Activated CD4-positive, alpha-beta T cell treated with anti-CD3 and anti-CD28 coated beads, Interleukin-10, Interleukin-2, amounts not matched to agents 100 ng/mL and 50 ng/mL, durations not matched to agents 16 hours and 8 hours (primary cell): ENCODE measurements around the gene KCNH2.

Experiments
- DNase-seq: peaks from one replicate; pipeline ENCODE4 v3.0.0-alpha.2; 2020

The KCNH2 gene

DNA sequence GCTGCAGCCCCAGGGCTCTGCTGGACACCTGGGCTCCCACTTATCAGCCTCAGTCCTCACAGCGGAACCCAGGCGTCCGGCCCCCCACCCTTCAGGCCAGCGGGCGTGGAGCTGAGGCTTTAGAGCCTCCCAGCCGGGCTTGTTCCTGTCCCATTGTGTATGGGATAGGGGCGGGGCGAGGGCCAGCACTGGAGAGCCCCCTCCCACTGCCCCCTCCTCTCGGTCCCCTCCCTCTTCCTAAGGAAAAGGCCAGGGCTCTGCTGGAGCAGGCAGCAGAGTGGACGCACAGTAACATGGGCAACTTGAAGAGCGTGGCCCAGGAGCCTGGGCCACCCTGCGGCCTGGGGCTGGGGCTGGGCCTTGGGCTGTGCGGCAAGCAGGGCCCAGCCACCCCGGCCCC, 15.4 kb upstream of the KCNH2 start:
- DNase-seq: no peak

DNA sequence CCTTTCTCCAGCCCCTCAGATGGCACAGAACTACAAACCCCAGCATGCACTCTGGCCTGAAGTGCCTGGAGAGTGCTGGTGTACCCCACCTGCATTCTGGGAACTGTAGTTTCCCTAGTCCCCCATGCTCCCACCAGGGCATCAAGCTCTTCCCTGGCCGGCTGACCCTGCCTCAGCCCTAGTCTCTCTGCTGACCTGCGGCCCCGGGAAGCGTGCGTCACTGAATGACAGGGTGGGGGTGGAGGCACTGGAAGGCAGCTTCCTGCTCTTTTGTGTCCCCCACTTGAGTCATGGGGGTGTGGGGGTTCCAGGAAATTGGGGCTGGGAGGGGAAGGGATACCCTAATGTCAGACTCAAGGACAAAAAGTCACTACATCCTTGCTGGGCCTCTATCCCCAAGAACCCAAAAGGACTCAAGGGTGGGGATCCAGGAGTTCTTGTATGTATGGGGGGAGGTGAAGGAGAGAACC, 14.7 kb upstream of the KCNH2 start:
- peak; percentile 39 for DNase-seq

DNA sequence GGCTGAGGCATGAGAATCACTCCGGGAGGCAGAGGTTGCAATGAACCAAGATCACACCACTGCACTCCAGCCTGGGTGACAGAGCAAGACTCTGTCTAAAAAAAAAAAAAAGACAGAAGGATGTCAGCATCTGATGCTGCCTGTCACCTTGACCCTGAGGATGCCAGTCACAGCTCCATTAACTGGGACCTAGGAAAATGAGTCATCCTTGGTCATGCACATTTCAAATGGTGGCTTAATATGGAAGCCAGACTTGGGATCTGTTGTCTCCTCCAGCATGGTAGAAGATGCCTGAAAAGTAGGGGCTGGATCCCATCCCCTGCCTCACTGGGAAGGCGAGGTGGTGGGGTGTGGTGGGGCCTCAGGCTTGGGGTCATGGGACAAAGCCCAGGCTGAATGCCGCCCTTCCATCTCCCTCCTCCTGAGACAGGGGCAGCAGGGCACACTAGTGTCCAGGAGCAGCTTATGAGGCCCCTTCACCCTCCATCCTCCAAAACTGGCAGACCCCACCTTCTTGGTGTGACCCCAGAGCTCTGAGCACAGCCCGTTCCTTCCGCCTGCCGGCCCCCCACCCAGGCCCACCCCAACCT, 14.0 kb upstream of the KCNH2 start:
- DNase-seq: no peak

DNA sequence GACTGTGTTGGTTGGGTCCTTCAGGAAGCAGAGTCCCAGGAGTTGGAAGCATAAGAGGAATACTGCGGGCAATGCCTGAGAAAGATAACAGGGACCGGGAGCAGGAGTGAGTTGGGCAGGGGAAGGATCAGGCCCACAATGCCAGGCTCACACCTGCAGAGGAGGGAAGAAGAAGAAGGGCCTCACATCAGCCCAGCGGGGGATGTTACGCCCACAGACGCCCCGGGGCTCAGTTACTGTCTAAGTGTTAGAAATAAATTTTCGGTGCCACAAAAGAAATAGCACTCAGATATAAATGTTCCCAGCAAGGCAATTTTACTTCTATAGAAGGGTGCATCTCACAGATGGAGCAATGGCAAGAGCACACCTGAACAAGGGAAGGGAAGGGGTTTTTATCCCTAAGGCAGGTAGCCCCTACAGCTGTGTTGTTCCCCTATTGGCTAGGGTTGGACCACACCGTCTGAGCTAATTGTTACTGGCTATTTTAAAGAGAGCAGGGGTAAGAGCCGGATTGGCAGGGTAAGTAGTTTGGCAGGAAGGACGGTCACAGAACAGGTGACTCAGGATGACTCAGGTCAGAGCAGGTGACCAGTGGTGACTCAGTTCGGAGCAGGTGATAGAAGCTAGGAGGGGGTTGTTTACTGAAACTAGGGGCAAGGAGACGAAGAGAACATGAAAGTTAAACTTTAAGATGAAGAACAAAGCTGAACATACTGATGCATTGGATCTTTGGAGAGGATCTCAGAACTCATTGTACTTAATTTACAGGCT, 12.5 kb upstream of the KCNH2 start, which contains the start of gene NOS3:
NOS3 (plus strand) TSS at position 602 of the 771 bp plus-strand sequence. CDS start 2,787 bp downstream, outside the sequence.
- DNase-seq: no peak

DNA sequence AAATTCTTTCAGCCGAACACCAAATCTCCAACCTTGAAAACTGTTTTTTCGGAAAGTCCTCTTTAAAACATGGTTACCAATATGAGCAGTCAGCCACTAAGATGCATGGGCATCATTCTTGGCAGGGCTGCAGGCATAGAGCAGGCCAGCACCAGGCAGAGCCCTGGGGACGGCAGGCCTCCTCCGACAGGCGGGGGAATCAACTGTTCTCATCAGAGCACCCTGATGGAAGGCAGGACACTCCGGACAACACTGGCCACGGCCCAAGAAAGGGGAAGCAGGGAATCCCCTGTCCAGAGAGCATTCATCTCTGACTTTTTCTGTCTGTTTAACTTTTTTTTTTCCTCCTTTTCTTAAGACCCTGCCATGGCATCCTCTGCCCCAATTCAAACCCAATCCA, 11.3 kb upstream of the KCNH2 start:
- DNase-seq: no peak

DNA sequence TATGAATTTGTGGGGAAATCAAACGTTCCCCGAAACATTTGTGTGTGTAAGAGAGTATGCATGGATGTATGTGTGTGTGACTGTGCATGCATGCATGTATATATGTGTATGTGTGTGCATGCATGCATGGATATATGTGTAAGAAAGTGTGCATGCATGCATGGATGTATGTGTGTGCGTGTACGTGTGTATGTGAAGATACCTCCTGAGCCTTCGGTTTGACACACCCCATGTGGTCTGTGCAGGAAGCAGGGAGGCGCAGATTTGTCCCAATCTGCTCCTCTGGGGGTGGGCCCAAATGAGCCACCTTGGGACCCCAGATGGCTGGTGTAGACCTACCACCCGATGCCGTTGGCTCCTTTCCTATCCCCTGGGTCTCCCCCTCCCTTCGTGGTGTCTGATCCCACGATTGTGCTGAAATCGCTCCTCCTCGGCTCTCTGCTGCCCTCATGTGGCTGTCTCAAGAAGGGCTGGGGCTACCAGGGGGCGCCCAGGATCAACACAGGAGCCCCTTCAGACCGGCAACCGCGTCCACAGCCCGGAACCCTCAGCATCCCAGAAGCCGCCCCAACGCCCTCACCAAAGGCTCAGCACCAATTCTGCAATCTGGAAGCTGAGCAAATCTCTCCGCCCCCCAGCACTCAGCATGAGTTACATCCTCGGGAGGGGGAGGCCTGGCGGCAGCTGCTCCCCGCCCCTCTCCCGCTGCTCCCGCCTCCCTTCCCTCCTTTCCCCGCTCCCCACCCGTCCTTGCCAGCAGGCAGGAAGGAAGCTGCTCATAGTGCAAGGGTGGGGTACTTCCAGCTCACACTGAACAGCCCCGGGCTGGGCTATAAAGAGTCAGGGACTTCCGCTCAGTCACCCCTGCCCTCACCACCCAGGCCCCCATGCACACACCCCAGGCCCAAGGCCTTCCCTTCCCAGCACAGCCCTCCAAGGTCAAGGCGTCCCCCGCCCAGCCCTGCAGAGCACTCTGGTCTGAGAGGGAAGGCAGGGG, 10.4 kb upstream of the KCNH2 start:
- DNase-seq: peak; percentile 68

DNA sequence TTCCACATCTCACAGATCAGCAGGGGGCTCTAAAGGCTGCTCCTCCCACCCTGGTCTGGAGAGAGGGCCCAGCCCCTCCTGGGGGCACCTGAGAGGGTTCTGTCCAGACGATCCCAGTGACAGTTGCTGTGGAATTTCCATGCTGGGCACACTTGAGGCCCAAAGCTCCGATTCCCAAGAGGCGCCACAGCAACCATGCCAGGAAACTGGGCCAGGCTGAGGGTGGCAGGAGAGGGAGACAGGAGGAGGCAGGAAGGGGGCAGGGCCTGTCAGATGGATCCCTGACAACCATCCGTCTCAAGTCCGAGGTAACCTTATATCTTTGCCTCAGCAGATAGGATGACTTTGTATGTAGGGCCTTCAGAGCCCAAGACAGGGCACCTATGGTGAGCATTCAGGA, 8.4 kb upstream of the KCNH2 start:
- DNase-seq: no peak

DNA sequence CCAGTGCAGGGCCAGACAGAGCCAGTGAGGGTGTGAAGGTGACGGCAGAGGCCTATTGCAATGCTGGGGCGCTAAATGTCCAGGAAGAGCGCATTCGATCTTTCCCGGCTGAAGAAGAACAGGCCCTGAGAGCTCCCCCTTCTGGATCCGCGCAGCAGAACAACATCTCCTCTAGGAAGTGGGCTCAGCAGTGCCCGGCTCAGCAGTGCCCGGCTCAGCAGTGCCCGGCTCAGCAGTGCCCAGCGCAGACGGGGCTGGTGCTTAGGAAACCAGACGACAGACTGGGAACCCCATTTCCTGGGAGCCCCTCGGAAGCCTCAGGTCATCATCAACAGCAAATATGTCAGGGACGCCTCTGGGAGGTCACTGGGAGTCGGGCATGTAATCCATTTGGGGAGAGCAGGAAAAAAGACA, 8.0 kb upstream of the KCNH2 start:
- peak; percentile 57 for DNase-seq

DNA sequence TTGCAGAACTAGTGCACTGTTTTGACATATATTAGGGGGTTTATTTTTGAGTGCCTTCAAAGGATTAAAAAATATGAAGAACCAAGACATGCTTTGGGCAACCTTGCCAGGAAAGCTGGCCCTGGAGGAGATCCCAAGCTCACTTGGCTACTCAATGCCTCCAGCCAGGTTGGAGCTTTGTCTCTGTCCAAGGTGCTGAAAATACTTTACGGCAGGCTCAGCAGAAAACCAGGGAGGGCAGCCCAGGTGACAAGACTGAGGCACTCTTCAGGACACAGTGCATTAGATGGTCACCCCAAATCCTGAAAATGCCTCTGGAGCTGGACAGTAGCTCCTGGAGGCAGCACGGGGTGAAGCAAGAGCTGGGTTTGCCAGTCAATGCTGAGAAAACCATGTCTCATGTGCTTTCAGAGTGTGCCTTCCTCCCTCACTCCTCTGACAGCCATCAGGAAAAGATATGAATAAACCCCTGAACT, 5.8 kb upstream of the KCNH2 start:
- DNase-seq: peak; percentile 35

DNA sequence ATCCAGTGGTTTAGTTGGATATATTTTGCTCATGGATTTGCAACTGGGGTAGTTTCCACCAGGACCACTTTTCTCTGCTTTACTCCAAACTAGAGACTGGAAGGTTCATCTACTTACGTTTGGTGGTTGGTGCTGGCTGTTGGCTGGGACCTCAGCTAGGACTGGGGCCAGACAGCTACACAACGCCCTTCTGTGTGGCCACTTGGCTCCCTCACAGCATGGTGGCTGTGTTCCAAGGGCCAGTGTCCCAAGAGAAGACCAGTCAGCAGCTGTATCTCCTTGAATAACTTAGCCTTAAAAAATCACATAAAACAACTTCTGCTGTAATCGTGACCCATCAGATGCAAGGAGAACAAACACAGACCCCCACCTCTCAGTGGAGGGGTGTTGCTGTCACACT, 4.2 kb upstream of the KCNH2 start:
- no peak for DNase-seq

DNA sequence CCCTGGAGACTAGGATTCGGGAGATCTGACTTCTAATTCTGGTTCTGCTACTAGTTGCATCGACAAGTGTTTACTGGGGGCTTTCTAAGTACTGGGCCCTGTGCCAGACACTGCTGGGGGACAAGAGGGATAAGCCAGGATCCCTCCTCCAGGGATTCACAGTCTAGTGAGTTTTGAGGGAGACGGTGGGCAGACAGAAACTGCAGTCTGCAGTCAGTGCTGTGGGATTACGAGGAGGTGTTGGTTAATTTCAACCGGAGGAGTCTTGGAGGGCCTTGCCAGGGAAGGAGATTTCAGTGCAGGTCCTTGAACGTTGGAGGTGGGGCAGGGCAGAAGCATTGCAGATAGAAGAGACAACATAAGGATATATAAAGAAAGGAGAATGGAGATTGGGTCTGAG, 3.5 kb upstream of the KCNH2 start:
- DNase-seq: no peak

DNA sequence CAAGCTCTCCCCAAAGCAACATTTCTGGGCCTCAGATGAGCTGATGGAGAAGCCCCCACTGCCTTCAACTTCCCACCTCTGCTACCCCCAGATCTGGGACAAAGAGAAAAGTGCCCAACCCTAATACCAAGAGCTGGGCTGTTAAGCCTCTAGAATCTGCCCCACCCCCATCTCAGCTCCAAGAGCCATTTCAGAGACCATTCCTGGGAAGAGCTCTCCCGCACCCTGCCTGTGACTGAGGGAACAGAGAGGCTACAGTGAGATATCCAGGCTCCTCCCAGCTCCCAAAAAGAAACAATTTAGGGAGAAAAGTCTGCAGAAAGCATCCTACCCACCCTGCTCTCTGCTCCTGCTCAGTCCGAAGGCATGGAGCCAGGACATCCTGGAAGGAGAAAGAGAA, 2.5 kb upstream of the KCNH2 start:
- no peak for DNase-seq

DNA sequence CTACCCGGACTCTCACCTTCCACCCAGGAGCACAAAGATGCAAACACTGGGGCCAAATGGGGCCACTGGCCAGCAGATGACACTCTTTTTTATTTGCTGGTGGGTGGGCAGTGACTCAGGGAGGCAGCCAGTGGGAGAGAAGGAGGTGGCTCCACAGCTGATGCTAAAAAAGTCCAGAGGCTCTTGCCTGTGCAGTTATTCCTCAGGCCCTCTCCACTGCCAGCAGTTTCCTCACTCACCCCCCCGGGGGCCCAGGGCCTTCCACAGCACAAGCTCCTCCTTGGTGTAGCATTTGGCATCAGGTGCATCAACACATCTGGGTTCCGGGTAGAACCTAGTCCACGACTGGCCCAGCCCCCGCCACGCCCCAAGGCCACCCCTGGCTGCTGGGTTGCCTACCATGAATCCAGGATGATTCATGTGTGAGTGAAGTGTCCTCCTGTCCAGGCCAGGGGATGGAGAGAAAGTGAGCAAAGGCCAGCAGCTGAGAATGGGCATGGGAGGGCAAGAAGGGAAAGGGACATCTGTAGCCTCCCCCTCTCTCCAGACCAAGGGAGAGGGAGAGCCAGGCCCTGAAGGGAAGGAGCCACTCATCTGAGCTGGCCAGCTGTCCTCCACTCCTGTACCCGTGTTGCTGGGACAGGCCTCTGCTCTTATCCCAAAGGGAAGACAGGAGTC, 1.7 kb upstream of the KCNH2 start:
- DNase-seq: no peak

DNA sequence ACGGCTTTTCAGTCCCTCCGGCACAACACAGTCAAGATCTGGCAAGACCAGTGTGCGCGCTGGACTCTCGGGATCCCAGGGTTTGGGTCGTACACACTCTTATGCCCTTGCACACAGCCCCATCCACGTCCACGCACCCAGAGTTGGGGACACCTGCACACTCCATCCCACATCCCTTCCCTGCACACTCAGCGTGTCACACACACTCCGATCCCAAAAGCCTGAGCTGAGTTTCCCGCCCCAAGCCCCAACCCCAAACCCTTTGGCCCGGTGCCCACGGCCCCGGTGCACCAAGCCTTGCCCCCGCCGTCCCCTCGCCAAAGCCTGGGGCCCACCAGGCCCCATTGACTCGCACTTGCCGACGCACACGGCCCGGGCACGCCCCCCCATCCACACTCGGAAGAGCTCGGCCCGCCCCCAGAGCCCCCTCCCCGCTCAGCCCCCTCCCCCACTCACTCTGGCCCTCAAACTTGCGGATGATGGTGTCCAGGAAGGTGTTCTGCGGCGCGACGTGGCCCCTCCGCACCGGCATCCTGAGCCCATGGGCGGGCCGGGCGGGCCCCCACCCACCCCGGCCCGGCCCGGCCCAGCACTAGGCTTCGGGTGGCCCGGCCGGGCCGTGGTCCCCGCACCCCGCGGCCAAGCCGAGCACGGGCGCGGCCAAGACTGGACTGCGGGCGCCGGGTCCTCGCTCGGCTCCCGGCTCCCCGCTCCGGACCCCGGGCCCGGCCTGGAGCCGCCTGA, 567 bp downstream of the KCNH2 start:
- no peak for DNase-seq

DNA sequence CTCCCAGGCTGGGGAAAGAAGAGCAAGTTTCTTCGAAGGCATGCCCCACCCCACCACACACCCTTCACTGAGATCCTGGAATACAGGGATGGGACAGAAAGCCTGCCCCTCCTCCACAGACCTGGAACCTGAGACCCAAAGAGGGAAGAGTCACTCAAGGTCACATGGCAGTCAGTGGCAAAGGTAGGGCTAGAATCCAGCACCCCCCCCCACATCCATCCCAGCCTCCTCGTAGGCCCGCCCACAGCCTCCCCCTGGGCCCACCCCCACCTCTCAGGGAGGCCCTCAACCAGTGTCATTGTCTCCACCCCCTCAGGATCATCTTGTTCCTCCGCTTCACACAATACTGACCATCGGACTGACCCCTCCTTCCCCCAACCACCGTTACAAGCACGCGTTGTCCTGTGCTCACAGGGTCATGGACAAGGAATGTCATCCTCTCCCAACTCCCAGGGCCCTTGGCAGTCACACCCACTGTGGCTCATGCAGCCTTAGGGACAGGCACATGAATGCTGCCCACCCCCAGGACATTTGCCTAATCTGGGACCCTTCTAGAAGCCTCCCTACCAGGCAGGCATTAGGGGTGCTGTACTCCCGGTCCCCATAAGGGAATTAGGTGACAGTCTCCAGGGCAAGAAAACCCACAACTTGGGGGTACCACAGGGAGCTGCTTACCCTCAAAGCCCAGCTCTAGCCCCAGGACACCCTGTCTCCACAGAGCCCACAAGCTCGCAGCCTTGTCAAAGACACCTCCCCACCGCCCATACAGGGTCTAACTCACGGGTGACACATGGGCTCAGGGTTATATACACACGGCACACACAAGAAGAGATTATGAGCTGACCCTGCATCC, 1.4 kb downstream of the KCNH2 start:
- DNase-seq: no peak

DNA sequence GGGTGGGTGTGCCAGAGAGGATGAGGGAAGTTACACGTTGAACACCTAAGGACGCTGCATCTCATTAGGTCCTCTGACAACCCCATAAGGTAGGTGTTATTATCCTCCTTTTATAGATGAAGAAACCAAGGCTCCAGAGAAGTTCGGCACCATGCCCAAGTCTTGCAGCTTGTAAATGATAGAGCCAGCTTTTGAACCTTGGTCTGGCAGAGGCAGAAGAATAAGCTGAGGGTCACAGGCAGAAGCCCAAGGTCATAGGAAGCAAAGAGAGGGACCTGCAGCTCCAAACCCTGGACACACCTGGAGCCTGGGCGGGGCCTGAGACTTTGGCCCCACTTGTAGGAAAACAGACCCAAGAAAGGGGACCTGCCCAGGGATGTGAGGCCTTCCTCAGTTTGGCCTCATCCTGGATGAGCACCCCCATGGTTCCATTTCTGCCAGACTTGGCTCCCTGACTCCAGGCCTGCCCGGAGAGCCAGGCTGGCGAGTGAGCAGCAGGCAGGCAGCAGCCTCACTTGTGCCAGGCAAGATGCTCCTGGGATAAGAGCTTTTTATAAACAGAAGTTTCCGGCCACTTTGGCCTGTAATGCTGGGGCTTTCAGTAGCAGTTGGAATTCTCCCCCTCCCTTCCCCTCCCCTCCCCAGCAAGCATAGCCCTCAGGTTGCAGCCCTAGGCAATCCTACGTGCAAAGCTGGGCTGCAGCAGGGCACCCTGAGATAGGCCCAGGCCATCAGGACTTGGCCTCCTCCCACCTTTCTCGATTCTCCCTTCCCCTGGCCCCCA, 2.4 kb downstream of the KCNH2 start:
- no peak for DNase-seq

DNA sequence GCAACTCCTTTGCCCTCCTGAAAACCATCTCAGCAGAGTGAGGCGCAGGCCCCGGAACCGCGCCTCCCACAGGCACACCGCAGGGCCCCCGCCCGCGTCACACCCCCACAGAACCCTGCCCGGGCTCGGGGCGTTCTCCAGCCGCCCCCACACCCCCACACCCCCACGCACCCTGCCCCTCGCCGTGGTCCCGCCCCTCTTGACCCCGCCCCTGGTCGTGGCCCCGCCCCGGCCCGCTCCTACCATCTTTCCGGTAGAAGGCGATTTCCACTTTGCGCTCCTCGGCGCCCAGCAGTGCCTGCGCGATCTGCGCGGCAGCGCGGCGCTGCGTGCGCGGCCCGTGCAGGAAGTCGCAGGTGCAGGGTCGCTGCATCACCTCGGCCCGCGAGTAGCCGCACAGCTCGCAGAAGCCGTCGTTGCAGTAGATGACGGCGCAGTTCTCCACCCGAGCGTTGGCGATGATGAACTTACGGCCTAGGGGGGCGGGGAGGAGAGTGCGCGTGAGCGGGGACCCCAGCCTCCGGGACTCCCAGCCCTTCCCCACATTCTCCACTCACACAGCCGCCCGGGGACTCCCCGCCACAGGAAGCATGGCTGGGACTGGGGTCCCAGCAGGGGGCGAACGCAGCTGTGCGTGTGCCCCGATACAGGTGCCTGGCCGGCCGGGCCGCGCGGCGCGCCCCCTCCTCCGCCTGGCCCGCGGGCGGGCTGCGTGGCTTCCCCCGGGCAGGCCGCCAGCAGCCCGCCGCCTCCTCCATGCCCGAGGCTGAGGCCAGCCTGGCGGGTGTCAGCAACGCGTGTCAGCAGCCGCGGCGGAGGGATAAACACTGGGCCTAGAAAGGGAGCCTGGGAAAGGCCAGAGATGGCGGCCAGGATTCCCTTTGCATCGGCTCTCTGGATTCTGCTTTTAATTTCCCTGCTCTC, 3.4 kb downstream of the KCNH2 start:
- peak; percentile 84 for DNase-seq

DNA sequence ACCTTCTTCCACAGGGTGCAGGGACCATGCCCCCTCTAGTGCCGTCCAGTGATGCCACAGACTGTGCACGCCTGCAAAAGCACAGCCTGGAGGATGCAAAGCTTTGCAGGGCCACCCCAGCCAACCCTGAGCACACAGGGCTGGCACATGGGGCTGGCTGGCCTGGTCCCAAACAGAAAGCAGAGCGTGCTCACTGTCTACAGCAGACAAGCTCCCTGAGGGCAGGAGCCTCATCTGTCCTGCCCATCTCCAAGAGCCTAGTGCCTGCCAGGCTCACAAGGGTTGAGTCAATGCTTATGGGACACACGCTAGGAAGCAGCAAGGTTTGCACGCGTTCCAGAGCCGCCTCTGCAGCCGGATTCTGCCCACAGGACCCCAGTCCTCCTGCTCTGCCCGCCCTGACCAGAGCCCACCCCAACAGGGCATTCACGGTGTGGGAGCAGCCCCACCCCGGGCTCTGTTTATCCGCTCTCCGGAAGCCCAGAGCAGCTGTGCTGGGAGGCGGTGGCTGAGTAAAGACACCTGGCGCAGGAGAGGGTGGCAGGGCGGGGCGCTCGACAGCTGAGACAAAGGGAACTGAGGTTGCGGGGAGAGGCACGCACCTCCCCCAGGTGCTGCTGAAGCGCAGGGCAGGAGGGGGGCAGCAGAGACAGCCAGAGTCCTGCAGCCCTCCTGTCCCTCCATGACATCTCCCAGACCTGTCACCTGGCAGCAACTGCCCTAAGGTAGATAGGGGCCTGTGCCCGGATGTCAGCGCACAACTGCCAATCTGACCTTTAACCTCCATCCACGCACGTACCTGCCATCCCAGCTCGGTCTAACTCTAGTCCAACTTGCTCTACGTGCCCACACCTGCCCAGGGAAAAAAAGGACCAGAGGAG, 4.3 kb downstream of the KCNH2 start:
- no peak for DNase-seq
